Activated T-cell treated with anti-CD3 and anti-CD28 coated beads, Interleukin-2, amount 50 U/mL, for 24 hours (primary cell): ENCODE results near the gene CCDC71L.

Experiments
- DNase-seq: peaks from one replicate; pipeline ENCODE4 v3.0.0-alpha.2; 2020
- H3K27ac Mint-ChIP-seq: 2 replicates; pipeline ENCODE4 v1.8.0; 2020; ENCODE audit warnings: mild to moderate bottlenecking, mixed read lengths
- H3K27me3 Mint-ChIP-seq: 2 replicates; pipeline ENCODE4 v1.8.0; 2020; ENCODE audit warnings: mixed read lengths
- H3K36me3 Mint-ChIP-seq: 2 replicates; pipeline ENCODE4 v1.8.0; 2020; ENCODE audit warnings: low read depth, mixed read lengths
- H3K4me1 Mint-ChIP-seq: 2 replicates; pipeline ENCODE4 v1.8.0; 2020; ENCODE audit warnings: low read depth, mixed read lengths
- H3K4me3 Mint-ChIP-seq: 2 replicates; pipeline ENCODE4 v1.8.0; 2020; ENCODE audit warnings: mild to moderate bottlenecking, moderate library complexity, mixed read lengths
- H3K9me3 Mint-ChIP-seq: 2 replicates; pipeline ENCODE4 v1.8.0; 2020; ENCODE audit warnings: mixed read lengths

The CCDC71L gene

DNA sequence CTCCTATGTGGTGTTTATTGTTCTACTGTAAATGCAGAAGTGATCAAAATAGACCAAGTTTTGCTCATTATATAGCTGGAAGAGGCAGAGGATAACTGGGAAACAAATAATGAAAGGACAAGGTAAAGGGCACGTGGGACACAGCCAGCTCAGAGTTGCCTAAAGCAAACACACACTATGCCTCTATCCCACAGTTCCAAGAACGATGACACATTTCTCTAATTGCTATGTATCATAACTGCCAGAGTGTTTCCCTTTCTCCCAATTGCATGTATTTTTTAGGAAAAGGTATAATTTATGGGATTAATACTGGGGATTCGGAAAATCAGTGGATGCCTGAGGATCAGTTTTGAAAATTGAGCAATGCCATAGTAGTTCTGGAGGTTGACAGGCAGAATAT is 49.0 kb downstream of the CCDC71L start:
- Mint-ChIP-seq H3K9me3 (peaks cover 15% of the 10 kb centered on the region), H3K4me3 (no peak overlapping the region), H3K27me3 (no peaks in the 10 kb centered on the region), H3K36me3 (no peaks in the 10 kb centered on the region), H3K27ac (no peak overlapping the region), H3K4me1 (no peaks in the 10 kb centered on the region)
- no peak for DNase-seq

DNA sequence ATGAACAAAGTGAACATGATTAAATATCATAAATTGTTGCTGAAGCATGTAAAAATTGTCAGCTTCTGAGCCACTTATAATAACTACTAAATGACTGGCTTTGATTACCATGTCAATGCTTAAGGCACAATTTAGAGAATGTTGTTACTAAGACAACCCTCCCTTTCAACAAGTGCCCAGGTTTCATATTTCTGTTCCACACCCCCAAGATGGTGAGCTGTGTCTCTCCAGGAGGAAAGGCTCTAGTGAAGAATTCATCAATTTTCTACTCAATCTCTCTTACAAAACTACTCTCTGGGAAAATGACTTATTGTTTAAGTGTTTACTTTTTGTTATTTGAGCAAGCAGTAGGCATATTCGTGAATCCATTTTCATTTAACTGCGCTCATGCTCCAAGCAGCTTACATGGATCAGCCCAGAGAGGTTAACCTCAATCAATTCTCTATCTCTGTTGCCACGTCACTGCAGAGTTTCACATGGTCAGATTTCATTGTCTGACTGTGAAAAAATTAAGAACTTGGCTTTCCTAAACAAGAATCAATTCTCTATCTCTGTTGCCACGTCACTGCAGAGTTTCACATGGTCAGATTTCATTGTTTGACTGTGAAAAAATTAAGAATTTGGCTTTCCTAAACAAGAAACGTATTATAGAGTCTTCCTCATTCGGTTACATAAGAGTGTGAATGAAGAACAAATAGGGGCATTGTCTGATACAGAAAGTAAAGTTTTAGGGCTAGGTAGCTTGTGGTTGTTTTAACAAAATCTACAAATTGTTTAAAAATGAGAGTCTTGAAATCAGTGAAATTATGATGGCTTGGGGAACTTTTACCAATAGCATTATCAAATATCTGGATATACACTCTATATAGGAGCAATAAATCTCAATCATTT is 49.7 kb downstream of the CCDC71L start:
- H3K4me3 Mint-ChIP-seq, result no peak overlapping the region
- H3K9me3 Mint-ChIP-seq, result peaks cover 15% of the 10 kb centered on the region
- no peaks in the 10 kb centered on the region for H3K27me3 Mint-ChIP-seq
- no peaks in the 10 kb centered on the region for H3K4me1 Mint-ChIP-seq
- DNase-seq, result no peak
- no peaks in the 10 kb centered on the region for H3K36me3 Mint-ChIP-seq
- no peak overlapping the region for H3K27ac Mint-ChIP-seq

DNA sequence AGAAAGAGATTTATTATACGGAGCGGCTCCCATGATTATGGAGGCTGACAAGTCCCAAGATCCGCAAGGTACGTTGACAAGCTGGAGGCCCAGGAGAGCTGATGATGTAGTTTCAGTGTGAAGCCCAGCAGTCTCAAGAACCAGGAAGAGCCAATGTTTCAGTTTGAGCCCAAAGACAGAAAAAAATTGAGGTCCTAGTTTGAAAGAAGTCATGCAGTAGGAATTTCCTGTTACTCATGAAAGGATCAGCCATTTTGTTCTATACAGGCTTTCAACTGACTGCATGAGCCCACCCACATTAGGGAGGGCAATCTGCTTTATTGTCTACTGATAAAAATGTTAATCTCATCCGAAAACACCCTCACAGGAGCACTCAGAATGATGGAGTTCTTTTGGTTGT is 51.5 kb downstream of the CCDC71L start:
- Mint-ChIP-seq H3K27me3 (no peaks in the 10 kb centered on the region), H3K27ac (no peak overlapping the region), H3K9me3 (peaks cover 15% of the 10 kb centered on the region), H3K4me1 (peaks cover 5% of the 10 kb centered on the region), H3K36me3 (no peaks in the 10 kb centered on the region), H3K4me3 (no peak overlapping the region)
- no peak for DNase-seq

DNA sequence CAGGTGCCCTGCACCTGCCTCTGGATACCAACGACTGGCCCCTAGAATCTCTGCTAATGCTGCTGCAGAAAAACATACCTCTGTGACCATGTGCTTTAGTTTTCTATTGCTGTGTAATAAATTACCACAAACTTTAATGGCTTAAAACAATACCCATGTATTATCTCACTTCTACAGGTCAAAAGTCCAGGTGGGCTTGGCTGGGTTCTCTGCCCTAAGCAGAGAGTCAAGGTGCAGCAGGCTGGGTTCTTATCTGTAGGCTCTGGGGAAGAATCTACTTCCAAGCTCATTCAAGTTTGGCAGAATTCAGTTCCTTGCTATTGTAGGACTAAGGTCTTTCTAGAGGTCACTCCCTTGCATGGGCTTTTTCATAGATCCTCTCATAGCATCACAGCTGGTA is 52.3 kb downstream of the CCDC71L start:
- Mint-ChIP-seq H3K4me1 (peaks cover 9% of the 10 kb centered on the region), H3K4me3 (no peak overlapping the region), H3K27me3 (no peaks in the 10 kb centered on the region), H3K36me3 (no peaks in the 10 kb centered on the region), H3K27ac (no peak overlapping the region), H3K9me3 (peaks cover 15% of the 10 kb centered on the region)
- DNase-seq, result no peak
